NOMO-1 treated with dmso at 0.1 percent for 144 hours (cell line): ENCODE measurements around the gene USP36.

Experiments
- DNase-seq: peaks from one replicate; lab custom pipeline; 2025; ENCODE audit not compliant: unreplicated experiment; lab: John Stamatoyannopoulos, UW

The USP36 gene

DNA sequence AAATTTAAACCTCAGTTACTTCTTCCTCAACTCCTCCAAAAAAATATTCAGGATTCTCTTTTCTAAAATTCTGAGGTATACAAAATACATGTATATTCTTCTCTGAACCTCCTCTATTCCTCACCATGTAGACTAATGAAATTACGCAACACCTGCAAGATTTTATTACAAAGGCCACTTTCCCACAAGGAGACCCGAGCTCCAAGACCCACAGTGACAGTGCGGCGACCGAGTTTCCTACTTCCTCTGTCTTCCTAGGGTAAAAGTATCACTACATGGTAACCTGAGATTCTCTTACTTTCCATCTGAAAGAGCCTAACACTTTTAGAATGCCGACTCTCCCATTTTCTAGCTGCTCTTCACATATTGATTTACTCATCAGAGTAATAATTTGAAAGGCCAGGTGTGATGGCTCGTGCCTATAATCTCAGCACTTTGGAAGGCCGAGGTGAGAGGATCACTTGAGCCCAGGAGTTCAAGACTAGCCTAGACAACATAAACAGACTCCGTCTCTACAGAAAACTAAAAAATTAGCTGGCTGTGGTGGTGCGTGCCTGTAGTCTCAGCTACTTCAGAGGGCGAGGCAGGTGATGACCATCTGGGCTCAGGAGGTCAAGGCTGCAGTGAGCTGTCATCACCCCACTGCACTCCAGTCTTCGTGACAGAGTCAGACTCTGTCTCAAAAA is 94.2 kb downstream of the USP36 start:
- no peak for DNase-seq
